C4-2B (cell line): Measurements from ENCODE around the gene CYBC1.

Experiments
- H3K27ac ChIP-seq: fragments of 450-650 bp; 2 replicates; pipeline ENCODE4 v1.5.1; 2017
- CTCF ChIP-seq: fragments of 450-650 bp; conservative IDR thresholded peaks from 2 replicates; pipeline ENCODE4 v1.5.1; 2017; ENCODE audit warnings: mild to moderate bottlenecking
- ZFX ChIP-seq: fragments of 450-650 bp; IDR thresholded peaks from 2 replicates; pipeline ENCODE4 v1.6.1; 2017

The CYBC1 gene

GRCh38 chr17:82400830-82401229 is 49.7 kb downstream of the CYBC1 start:
- H3K27ac ChIP-seq: no peak overlapping the region
- no peak for TF ChIP-seq CTCF

GRCh38 chr17:82400206-82400605 is 50.3 kb downstream of the CYBC1 start:
- H3K27ac ChIP-seq: no peak overlapping the region
- TF ChIP-seq CTCF: no peak
- TF ChIP-seq ZFX: no peak

GRCh38 chr17:82399601-82400101 is 50.9 kb downstream of the CYBC1 start:
- TF ChIP-seq ZFX: no peak
- TF ChIP-seq CTCF: no peak
- H3K27ac ChIP-seq: no peak overlapping the region

- TF ChIP-seq CTCF: no peak
- TF ChIP-seq ZFX: no peak
Observed at GRCh38 chr17:82399041-82399441, 51.5 kb downstream of the CYBC1 start.

GRCh38 chr17:82397449-82398335 is 52.9 kb downstream of the CYBC1 start:
- no peak for TF ChIP-seq ZFX
- no peak for TF ChIP-seq CTCF
- H3K27ac ChIP-seq: no peak overlapping the region

More at GRCh38 chr17:82399041-82399441, 51.5 kb downstream of the CYBC1 start:
- no peak overlapping the region for H3K27ac ChIP-seq

- H3K27ac ChIP-seq: no peak overlapping the region; the same call in 1 of the 2 replicates
- TF ChIP-seq CTCF (no peak), ZFX (no peak)
Observed at GRCh38 chr17:82396601-82397435, 53.7 kb downstream of the CYBC1 start.

- no peak for TF ChIP-seq CTCF
- no peak for TF ChIP-seq ZFX
Observed at GRCh38 chr17:82394278-82394677, 56.3 kb downstream of the CYBC1 start.

More at GRCh38 chr17:82394278-82394677, 56.3 kb downstream of the CYBC1 start:
- H3K27ac ChIP-seq: no peak overlapping the region
